ENCODE results near the gene NRBP1. TPM values are rescaled to one million over a fixed set of nuclear protein-coding genes. Genes with fewer than 3 reads are reported as not detected.
A peak's percentile ranks its signal among the peaks of the same experiment; 100 is the strongest.

Gene NRBP1
- total and polyA plus RNA-seq, 2 of the 8 experiments (the other 6 are each of a cell fraction or from before 2014, with no cell fraction given), result 115 to 145 TPM

- Histone ChIP-seq H4K5ac (ENCODE audit: insufficient read length, low read depth, low read length) (no peak within 1 kb of the TSS), H3K23ac (ENCODE audit: insufficient read length) (no peak within 1 kb of the TSS), H2BK5ac (ENCODE audit: low read depth, low read length) (no peak within 1 kb of the TSS), H3K36me3 (ENCODE audit: control insufficient read depth in 2 of 4, insufficient read depth in 4 of 4, low read length in 3 of 4) (no peaks in the 10 kb centered on the region), H3K4me2 (ENCODE audit: insufficient read depth in 1 of 2, low read depth in 2 of 2, low read length in 2 of 2) (peak within 1 kb of the TSS; percentile 95 to 96), H3K9me3 (ENCODE audit: insufficient read depth in 2 of 2, low read depth in 1 of 2, low read length in 1 of 2) (no peaks in the 10 kb centered on the region; a peak in 1 of 4 replicates), H3K23me2 (ENCODE audit: low read depth, low read length) (peaks cover 14% of the 10 kb centered on the region), H3K18ac (ENCODE audit: extremely low read depth, low read length) (no peak within 1 kb of the TSS), H2AK5ac (ENCODE audit: low read depth, low read length) (peak within 1 kb of the TSS; percentile 1; the same call in 1 of the 2 replicates), H3K27me3 (replicated peaks in 1 of 4; ENCODE audit: control insufficient read depth in 3 of 4, extremely low read depth in 1 of 4, insufficient read depth in 3 of 4, low read length in 3 of 4) (peaks cover 0 to 9% (median 4%) of the 10 kb centered on the region in 4 experiments; a peak in 5 of 7 replicates), H4K8ac (ENCODE audit: extremely low read depth, insufficient read depth, low read length) (no peak within 1 kb of the TSS), H4K91ac (replicated peaks; ENCODE audit: insufficient read length, low read length) (no peak within 1 kb of the TSS), H2AFZ (ENCODE audit: low read length) (peak within 1 kb of the TSS; percentile 100), H3K79me1 (ENCODE audit: low read depth, low read length) (no peaks in the 10 kb centered on the region; the same call in 1 of the 2 replicates), H3K14ac (ENCODE audit: insufficient read length) (no peak within 1 kb of the TSS), H2BK12ac (ENCODE audit: low read depth, low read length) (peak within 1 kb of the TSS; percentile 29; the same call in 1 of the 2 replicates), H3K79me2 (ENCODE audit: control insufficient read depth in 1 of 2, insufficient read depth in 2 of 2, low read length in 2 of 2) (no peaks in the 10 kb centered on the region), H3K4me3 (ENCODE audit: extremely low read depth in 1 of 4, insufficient read depth in 2 of 4, low read depth in 3 of 4, low read length in 4 of 4) (peak within 1 kb of the TSS; percentile 70 to 87 (median 80)), H4K20me1 (replicated peaks in 1 of 2; ENCODE audit: control insufficient read depth in 1 of 2, insufficient read depth in 2 of 2, low read length in 2 of 2) (no peaks in the 10 kb centered on the region), H3K9ac (replicated peaks in 1 of 4; ENCODE audit: extremely low read depth in 1 of 4, low read depth in 3 of 4, low read length in 3 of 4) (peak within 1 kb of the TSS in 3 of 4 experiments; percentile 22 to 71 (median 42); a peak in 5 of 7 replicates), H2BK120ac (replicated peaks; ENCODE audit: low read depth, low read length) (no peak within 1 kb of the TSS), H3K4me1 (replicated peaks in 1 of 4; ENCODE audit: control insufficient read depth in 3 of 4, insufficient read depth in 4 of 4, low read length in 3 of 4) (peaks cover 3 to 12% (median 4%) of the 10 kb centered on the region in 4 experiments), H2BK20ac (ENCODE audit: low read length) (no peak within 1 kb of the TSS), H2BK15ac (ENCODE audit: low read length) (no peak within 1 kb of the TSS), H3K27ac (ENCODE audit: low read depth, low read length) (peak within 1 kb of the TSS; percentile 6; the same call in 1 of the 2 replicates), H3K56ac (replicated peaks; ENCODE audit: insufficient read length, low read depth, low read length) (no peak within 1 kb of the TSS), H3K4ac (replicated peaks; ENCODE audit: insufficient read length, low read depth, low read length) (no peak within 1 kb of the TSS)
- ChIA-PET POLR2A (ENCODE audit: partially characterized antibody) (interaction anchor here (1.0 kb wide), 2 partner anchors 133 to 138 kb away, joined by 3 read pairs; partner anchors contain the start of gene GTF3C2), CTCF (ENCODE audit: partially characterized antibody) (interaction anchor here (0.6 to 1.4 kb wide), 3 partner anchors 36 to 1130 kb away, joined by 3 to 4 read pairs (median 3); no protein-coding TSS in a partner anchor)
- DNase-seq (ENCODE audit: low read depth in 1 of 2, low spot score in 2 of 2) (peak; percentile 96 to 99), FAIRE-seq (peak; percentile 98)
- WGBS, 2 experiments (ENCODE audit: extremely low coverage in 1 of 2, insufficient coverage in 1 of 2, insufficient read length in 1 of 2, insufficient replicate concordance in 2 of 2, low coverage in 1 of 2, low lambda C conversion rate in 2 of 2, missing lambda C conversion rate in 1 of 2), result 12% methylated on average over 43 of the region's 43 CpGs; no CpG with 5 or more reads in 1 of the 2 experiments
- no peak for TF ChIP-seq BCL11A (IDR thresholded peaks at IDR 0.05; ENCODE audit: low read depth in 2 of 2, low read length in 2 of 2)
- no peak for TF ChIP-seq MAFK (IDR thresholded peaks at IDR 0.05; ENCODE audit: low read depth, low read length)
- TF ChIP-seq ASH2L (IDR thresholded peaks at IDR 0.05; ENCODE audit: low read length), result peak; percentile 51
- peak; percentile 44; the same call in 1 of the 2 replicates for TF ChIP-seq BRCA1 (IDR thresholded peaks at IDR 0.05; ENCODE audit: low read depth, low read length)
- TF ChIP-seq TAF1 (IDR thresholded peaks at IDR 0.05; ENCODE audit: low read depth, low read length), result peak; percentile 77; the same call in 1 of the 2 replicates
- TF ChIP-seq NRF1 (IDR thresholded peaks at IDR 0.05; ENCODE audit: low read depth, low read length), result peak; percentile 98
- TF ChIP-seq JUND (IDR thresholded peaks at IDR 0.05; ENCODE audit: low read length), result peak; percentile 60
- peak; percentile 76; the same call in 1 of the 2 replicates for TF ChIP-seq POLR2AphosphoS5 (IDR thresholded peaks at IDR 0.05; ENCODE audit: low read depth, low read length)
- no peak for TF ChIP-seq TAF7 (optimal IDR thresholded peaks at IDR 0.05; ENCODE audit: borderline replicate concordance, low read depth, low read length)
Observed at GRCh38 chr2:27489498-27490397, 61.3 kb downstream of the NRBP1 start, which contains the start of gene IFT172. IFT172 (minus strand) TSS chr2:27489743; CDS start chr2:27489653, 90 bp downstream.

Measured in H1 (cell line).